Adrenal gland (tissue), 5 donors: ENCODE results near the gene CDK6.

Experiments
- POLR2A ChIP-seq, 2 donors: fragments of 450-650 bp; IDR thresholded peaks; one replicate each; pipeline ENCODE4 v1.6.1; 2017; ENCODE audit warnings: antibody characterized with exemption in 2 of 2, mild to moderate bottlenecking in 2 of 2, moderate library complexity in 1 of 2
- TF ChIP-seq, protein P1 (sequence below), 6 experiments: fragments of 450-650 bp in 4 of 6; fragments of 200-600 bp in 2 of 6; sonication (generic) in 1 of 6; IDR thresholded peaks; 1 replicate in 5 of 6; 2 replicates in 1 of 6; pipeline versions ENCODE4 v1.5.1 to v1.8.0; 2016 to 2021; ENCODE audit warnings: antibody characterized with exemption in 6 of 6, mild to moderate bottlenecking in 2 of 6, moderate library complexity in 1 of 6
- donor health status: DM: no; HTN: no; CAD: no.

- TF ChIP-seq POLR2A (IDR thresholded peaks at IDR 0.05): no peak
- TF ChIP-seq, protein P1, sequence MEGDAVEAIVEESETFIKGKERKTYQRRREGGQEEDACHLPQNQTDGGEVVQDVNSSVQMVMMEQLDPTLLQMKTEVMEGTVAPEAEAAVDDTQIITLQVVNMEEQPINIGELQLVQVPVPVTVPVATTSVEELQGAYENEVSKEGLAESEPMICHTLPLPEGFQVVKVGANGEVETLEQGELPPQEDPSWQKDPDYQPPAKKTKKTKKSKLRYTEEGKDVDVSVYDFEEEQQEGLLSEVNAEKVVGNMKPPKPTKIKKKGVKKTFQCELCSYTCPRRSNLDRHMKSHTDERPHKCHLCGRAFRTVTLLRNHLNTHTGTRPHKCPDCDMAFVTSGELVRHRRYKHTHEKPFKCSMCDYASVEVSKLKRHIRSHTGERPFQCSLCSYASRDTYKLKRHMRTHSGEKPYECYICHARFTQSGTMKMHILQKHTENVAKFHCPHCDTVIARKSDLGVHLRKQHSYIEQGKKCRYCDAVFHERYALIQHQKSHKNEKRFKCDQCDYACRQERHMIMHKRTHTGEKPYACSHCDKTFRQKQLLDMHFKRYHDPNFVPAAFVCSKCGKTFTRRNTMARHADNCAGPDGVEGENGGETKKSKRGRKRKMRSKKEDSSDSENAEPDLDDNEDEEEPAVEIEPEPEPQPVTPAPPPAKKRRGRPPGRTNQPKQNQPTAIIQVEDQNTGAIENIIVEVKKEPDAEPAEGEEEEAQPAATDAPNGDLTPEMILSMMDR (IDR thresholded peaks at IDR 0.05): no peak
These were observed 247.3 kb downstream of the CDK6 start for GRCh38 chr7:92589056-92589455.
